Measurements from ENCODE around the gene STRAP.

- TF ChIP-seq, protein P1, sequence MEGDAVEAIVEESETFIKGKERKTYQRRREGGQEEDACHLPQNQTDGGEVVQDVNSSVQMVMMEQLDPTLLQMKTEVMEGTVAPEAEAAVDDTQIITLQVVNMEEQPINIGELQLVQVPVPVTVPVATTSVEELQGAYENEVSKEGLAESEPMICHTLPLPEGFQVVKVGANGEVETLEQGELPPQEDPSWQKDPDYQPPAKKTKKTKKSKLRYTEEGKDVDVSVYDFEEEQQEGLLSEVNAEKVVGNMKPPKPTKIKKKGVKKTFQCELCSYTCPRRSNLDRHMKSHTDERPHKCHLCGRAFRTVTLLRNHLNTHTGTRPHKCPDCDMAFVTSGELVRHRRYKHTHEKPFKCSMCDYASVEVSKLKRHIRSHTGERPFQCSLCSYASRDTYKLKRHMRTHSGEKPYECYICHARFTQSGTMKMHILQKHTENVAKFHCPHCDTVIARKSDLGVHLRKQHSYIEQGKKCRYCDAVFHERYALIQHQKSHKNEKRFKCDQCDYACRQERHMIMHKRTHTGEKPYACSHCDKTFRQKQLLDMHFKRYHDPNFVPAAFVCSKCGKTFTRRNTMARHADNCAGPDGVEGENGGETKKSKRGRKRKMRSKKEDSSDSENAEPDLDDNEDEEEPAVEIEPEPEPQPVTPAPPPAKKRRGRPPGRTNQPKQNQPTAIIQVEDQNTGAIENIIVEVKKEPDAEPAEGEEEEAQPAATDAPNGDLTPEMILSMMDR (IDR thresholded peaks at IDR 0.05), result no peak
- no peak for TF ChIP-seq POLR2AphosphoS5 (IDR thresholded peaks at IDR 0.05)
- no peak for TF ChIP-seq POLR2A (IDR thresholded peaks at IDR 0.05)
- no peak for TF ChIP-seq EP300 (IDR thresholded peaks at IDR 0.05)
Measured at GRCh38 chr12:15846887-15847286, 35.3 kb upstream of the STRAP start.
